Fibroblast of skin of left biceps (primary cell): ENCODE data around the gene PGAP6.

ENCODE experiments used
- DNase-seq, 2 experiments: peaks; one replicate each; pipeline ENCODE4 v3.0.0-alpha.2; 2013; ENCODE audit warnings: low read depth in 2 of 2

Gene PGAP6

GRCh38 chr16:324451-325334, 57.1 kb downstream of the PGAP6 start:
- no peak for DNase-seq

- DNase-seq, result no peak
Observed at GRCh38 chr16:324201-324450, 57.7 kb downstream of the PGAP6 start.

GRCh38 chr16:322476-323143, 59.2 kb downstream of the PGAP6 start:
- no peak for DNase-seq

- no peak for DNase-seq
Observed at GRCh38 chr16:321532-321931, 60.2 kb downstream of the PGAP6 start.
